Kidney (tissue), 14 donors: ENCODE data around the gene NKD2. TPM values are rescaled to one million over a fixed set of nuclear protein-coding genes. Genes with fewer than 3 reads are reported as not detected.
"Not testable (repeated sequence)": the region's sequence is repeated elsewhere in the genome, so short reads cannot be mapped to it uniquely, and the experiment has no call there.

Experiments used
- DNase-seq, 5 donors: peaks; one replicate each; pipeline ENCODE4 v3.0.0-alpha.2; 2013 to 2020
- FAIRE-seq: peaks from 2 replicates; lab custom pipeline; 2012; peaks lifted over from hg19 to GRCh38; lab: Jason Lieb, UNC
- H3K27ac ChIP-seq, 2 donors: one replicate each; pipeline ENCODE4 v1.7.0; 2013; ENCODE audit warnings: low read depth in 2 of 2, low read length in 2 of 2, inconsistent platforms in 1 of 2
- H3K27me3 ChIP-seq: one replicate; pipeline ENCODE4 v1.7.1; 2013; ENCODE audit warnings: low read length, inconsistent platforms; ENCODE audit not compliant: control insufficient read depth, insufficient read depth
- H3K36me3 ChIP-seq, 3 donors: one replicate each; pipeline versions ENCODE4 v1.7.0 to v1.7.1; 2013; ENCODE audit warnings: low read length in 3 of 3, control low read depth in 1 of 3, inconsistent platforms in 1 of 3; ENCODE audit not compliant: insufficient read depth in 3 of 3, control insufficient read depth in 2 of 3
- H3K4me1 ChIP-seq, 3 donors: one replicate each; pipeline versions ENCODE4 v1.7.0 to v1.7.1; 2013; ENCODE audit warnings: low read length in 3 of 3, inconsistent platforms in 1 of 3, low read depth in 1 of 3; ENCODE audit not compliant: control insufficient read depth in 2 of 3, insufficient read depth in 2 of 3
- H3K4me3 ChIP-seq, 3 donors: one replicate each; pipeline versions ENCODE4 v1.7.0 to v1.8.1; 2013; ENCODE audit warnings: low read length in 3 of 3, control low read depth in 1 of 3, inconsistent platforms in 1 of 3
- H3K9ac ChIP-seq, 3 donors: one replicate each; pipeline versions ENCODE4 v1.7.0 to v1.7.1; 2013; ENCODE audit warnings: low read length in 3 of 3, control low read depth in 1 of 3, inconsistent platforms in 1 of 3
- H3K9me3 ChIP-seq, 3 donors: one replicate each; pipeline versions ENCODE4 v1.7.0 to v1.7.1; 2013; ENCODE audit warnings: low read length in 3 of 3, control low read depth in 1 of 3, inconsistent platforms in 1 of 3; ENCODE audit not compliant: control insufficient read depth in 2 of 3, insufficient read depth in 1 of 3
- intact Hi-C: fragments of 100-400 bp; cut with DNase I; formaldehyde crosslinking; loops from one replicate; pipeline ENCODE4 v1.11.1; 2022
- polyA plus RNA-seq: library from polyadenylated mRNA; stranded (reverse); fragments of 350-450 nt; fragmentation: Illumina TruSeq; extraction: RNeasy Lipid Tissue Mini Kit (QIAGEN cat#74804); gene quantifications from one replicate; pipeline ENCODE4 v1.2.3, GENCODE V29; 2014; ENCODE audit warnings: low read depth, low replicate concordance; ENCODE audit not compliant: insufficient read depth
- total RNA-seq: library from RNA; stranded (reverse); fragmentation: NEBNext Ultra II Directional; extraction: Animal tissue kit (Norgen Biotek cat#: 25700); gene quantifications from one replicate; pipeline ENCODE4 v1.2.1, GENCODE V29; 2021
- TF ChIP-seq, protein P1 (sequence below): IDR thresholded peaks from 3 replicates; pipeline ENCODE4 v1.5.1; 2012; ENCODE audit warnings: mild to moderate bottlenecking, moderate library complexity, borderline replicate concordance; ENCODE audit not compliant: insufficient read depth; ENCODE audit errors: extremely low read depth
- donor health status: control.
- donor health status: control.
- donor health status: control.
- donor health status: control.
- donor health status: control.
- donor health status: DM: yes; HTN: yes; CAD: no.
- donor health status: Normal renal cell carcinoma (clear cell type).

Gene NKD2
- total and polyA plus RNA-seq, 2 donors from 2014 or later, result 7.9 to 14.1 TPM

DNA sequence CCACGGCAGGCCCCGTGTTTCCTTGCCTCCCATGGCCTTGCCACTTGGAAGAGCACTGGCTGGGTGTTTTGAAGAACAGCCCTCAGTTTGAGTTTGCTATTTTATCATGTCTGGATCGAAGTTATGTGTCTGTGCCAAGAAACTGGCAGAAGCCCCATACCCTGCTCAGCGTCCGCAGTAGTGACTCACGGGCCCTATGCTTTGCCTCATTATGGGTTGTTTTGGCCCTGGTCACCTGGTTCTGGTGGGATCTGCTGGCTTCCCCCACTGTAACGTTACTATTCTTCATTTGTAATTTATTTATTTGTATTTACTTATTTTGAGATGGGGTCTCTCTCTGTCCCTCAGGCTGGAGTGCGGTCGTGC is 42.3 kb upstream of the NKD2 start:
- H3K27ac ChIP-seq, result no peak overlapping the region
- FAIRE-seq (no peak), DNase-seq (no peak)
- peaks cover 0 to 3% (median 0%) of the 10 kb centered on the region in 3 donors for H3K4me1 ChIP-seq
- H3K9me3 ChIP-seq, result no peaks in the 10 kb centered on the region
- no peak overlapping the region for H3K4me3 ChIP-seq
- H3K36me3 ChIP-seq, result no peaks in the 10 kb centered on the region
- no peak overlapping the region for H3K9ac ChIP-seq
- TF ChIP-seq, protein P1, sequence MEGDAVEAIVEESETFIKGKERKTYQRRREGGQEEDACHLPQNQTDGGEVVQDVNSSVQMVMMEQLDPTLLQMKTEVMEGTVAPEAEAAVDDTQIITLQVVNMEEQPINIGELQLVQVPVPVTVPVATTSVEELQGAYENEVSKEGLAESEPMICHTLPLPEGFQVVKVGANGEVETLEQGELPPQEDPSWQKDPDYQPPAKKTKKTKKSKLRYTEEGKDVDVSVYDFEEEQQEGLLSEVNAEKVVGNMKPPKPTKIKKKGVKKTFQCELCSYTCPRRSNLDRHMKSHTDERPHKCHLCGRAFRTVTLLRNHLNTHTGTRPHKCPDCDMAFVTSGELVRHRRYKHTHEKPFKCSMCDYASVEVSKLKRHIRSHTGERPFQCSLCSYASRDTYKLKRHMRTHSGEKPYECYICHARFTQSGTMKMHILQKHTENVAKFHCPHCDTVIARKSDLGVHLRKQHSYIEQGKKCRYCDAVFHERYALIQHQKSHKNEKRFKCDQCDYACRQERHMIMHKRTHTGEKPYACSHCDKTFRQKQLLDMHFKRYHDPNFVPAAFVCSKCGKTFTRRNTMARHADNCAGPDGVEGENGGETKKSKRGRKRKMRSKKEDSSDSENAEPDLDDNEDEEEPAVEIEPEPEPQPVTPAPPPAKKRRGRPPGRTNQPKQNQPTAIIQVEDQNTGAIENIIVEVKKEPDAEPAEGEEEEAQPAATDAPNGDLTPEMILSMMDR, result no peak
- intact Hi-C loops, result no loop called here
- H3K27me3 ChIP-seq, result no peaks in the 10 kb centered on the region

DNA sequence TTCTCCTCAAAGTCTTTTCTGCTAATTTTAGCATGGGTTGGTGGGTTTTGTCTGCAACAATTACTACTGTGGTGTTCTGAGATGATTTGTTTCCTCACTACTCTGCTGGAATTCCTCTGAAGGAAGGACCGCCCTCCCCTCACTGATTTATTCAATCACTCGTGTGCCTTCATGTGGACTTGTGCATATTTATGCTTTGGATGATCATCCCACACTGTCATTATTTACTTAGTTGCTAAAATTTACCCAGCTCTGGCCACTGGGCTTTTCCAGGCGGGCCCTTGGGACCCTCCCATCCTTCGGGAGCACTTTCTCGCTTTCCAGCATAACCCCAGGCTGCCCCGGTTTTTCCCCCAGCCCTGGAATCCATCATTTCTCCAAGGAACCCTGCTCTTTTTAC is 41.7 kb upstream of the NKD2 start:
- Histone ChIP-seq H3K9ac (no peak overlapping the region), H3K4me1 (peaks cover 0 to 3% (median 0%) of the 10 kb centered on the region in 3 donors), H3K36me3 (no peaks in the 10 kb centered on the region), H3K27me3 (no peaks in the 10 kb centered on the region), H3K9me3 (no peaks in the 10 kb centered on the region), H3K4me3 (no peak overlapping the region), H3K27ac (no peak overlapping the region)
- TF ChIP-seq, protein P1, result no peak
- DNase-seq (no peak), FAIRE-seq (no peak)
- intact Hi-C loops, result no loop called here

DNA sequence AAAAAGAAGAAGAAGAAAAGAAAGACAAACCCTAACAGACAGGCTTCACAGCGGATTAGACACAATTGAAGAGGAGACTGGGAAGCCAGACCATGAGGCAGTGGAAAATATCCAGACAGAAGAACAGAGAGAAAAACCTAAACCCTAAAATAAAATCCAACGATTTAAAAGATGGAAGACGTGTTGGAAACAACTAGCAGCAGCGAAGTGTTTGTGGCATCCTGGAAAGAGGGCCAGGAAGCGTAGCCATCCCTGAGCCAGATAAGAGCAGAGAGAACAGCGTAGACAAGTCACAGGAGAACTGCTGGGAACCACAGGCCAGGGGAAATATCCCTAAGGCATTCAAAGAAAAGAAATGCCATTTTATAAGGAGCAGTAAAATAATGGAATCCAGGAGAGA is 39.7 kb upstream of the NKD2 start:
- intact Hi-C loops, result no loop called here
- TF ChIP-seq, protein P1, result no peak
- DNase-seq, result no peak
- Histone ChIP-seq H3K36me3 (no peaks in the 10 kb centered on the region), H3K4me3 (no peak overlapping the region), H3K27ac (no peak overlapping the region), H3K9ac (no peak overlapping the region), H3K27me3 (no peaks in the 10 kb centered on the region), H3K9me3 (no peaks in the 10 kb centered on the region), H3K4me1 (peaks cover 0 to 3% (median 0%) of the 10 kb centered on the region in 3 donors)
- no peak for FAIRE-seq

DNA sequence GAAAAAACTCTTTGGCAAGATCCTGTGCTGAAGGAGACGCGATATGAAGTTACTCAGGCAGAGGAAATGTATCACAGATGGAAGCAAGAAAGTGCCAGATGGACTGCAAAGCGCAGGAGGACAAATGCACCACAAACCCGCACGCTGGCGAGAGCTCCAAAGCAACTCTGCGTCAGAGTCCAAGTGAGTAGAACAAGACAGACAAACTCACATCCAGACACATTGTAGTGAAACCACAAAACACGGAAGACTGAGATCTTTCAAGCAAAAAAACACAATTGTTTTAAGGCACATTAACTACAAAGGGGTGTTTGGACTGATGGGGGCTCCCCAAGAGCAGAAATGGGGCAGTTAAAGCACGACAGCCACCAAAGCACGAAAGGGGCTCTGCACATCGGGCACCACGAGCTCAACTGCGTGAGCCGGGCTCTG is 39.2 kb upstream of the NKD2 start:
- Histone ChIP-seq H3K4me1 (peaks cover 0 to under 1% (median 0%) of the 10 kb centered on the region in 3 donors), H3K9me3 (no peaks in the 10 kb centered on the region), H3K36me3 (no peaks in the 10 kb centered on the region), H3K27ac (no peak overlapping the region), H3K27me3 (no peaks in the 10 kb centered on the region), H3K4me3 (no peak overlapping the region), H3K9ac (no peak overlapping the region)
- FAIRE-seq (no peak), DNase-seq (no peak)
- intact Hi-C loops, result no loop called here
- TF ChIP-seq, protein P1, result no peak

DNA sequence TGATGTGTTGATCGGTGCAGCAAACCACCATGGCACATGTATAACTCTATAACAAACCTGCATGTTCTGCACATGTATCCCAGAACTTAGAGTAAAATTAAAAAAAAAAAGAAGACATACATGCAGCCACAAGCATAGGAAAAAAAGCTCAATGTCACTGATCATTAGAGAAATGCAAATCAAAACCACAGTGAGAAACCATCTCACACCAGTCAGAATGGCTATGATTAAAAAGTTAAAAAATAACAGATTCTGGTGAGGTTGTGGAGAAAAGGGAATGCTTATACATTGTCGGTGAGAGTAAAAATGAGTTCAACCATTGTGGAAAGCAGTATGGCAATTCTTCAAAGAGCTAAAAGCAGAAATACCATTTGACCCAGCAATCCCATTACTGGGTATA is 36.0 kb upstream of the NKD2 start:
- DNase-seq, H3K27me3 ChIP-seq, H3K9me3 ChIP-seq, FAIRE-seq, intact Hi-C loops, H3K27ac ChIP-seq, H3K36me3 ChIP-seq, H3K4me1 ChIP-seq, H3K9ac ChIP-seq, H3K4me3 ChIP-seq: not testable (repeated sequence)
